DOHH2 (cell line): ENCODE results near the gene CTNNBL1.

Experiments used
- H3F3A ChIP-seq: fragments of 200-600 bp; sonication (generic), shearing (Covaris generic); 2 replicates; pipeline ENCODE4 v1.6.0; 2016; ENCODE audit warnings: antibody characterized with exemption, mild to moderate bottlenecking; ENCODE audit not compliant: control insufficient read depth, insufficient read depth
- H3K27ac ChIP-seq: fragments of 200-600 bp; sonication (generic); 2 replicates; pipeline ENCODE4 v1.5.1; 2014; ENCODE audit warnings: low read depth, mild to moderate bottlenecking, low read length, moderate library complexity
- H3K27me3 ChIP-seq: fragments of 200-600 bp; sonication (generic); 2 replicates; pipeline ENCODE4 v1.6.1; 2014; ENCODE audit warnings: mild to moderate bottlenecking, low read length, mixed read lengths; ENCODE audit not compliant: control insufficient read depth
- H3K36me3 ChIP-seq: fragments of 200-600 bp; sonication (generic); 2 replicates; pipeline ENCODE4 v1.6.1; 2014; ENCODE audit warnings: mild to moderate bottlenecking, low read length, moderate library complexity, mixed read lengths; ENCODE audit not compliant: control insufficient read depth
- H3K4me1 ChIP-seq: fragments of 200-600 bp; sonication (generic); 2 replicates; pipeline ENCODE4 v1.6.1; 2014; ENCODE audit warnings: mild to moderate bottlenecking, low read length, mixed read lengths; ENCODE audit not compliant: control insufficient read depth
- H3K4me2 ChIP-seq: fragments of 200-600 bp; sonication (generic); 2 replicates; pipeline ENCODE4 v1.6.0; 2014; ENCODE audit warnings: mild to moderate bottlenecking, low read length, moderate library complexity
- H3K4me3 ChIP-seq: fragments of 200-600 bp; sonication (generic); 2 replicates; pipeline ENCODE4 v1.5.1; 2014; ENCODE audit warnings: mild to moderate bottlenecking, low read length, mixed read lengths
- H3K79me2 ChIP-seq: fragments of 200-600 bp; sonication (generic); 2 replicates; pipeline ENCODE4 v1.6.1; 2014; ENCODE audit warnings: mild to moderate bottlenecking, low read length, mixed read lengths; ENCODE audit not compliant: control insufficient read depth
- H3K9me2 ChIP-seq: fragments of 200-600 bp; sonication (generic); replicated peaks from 2 replicates; pipeline ENCODE4 v1.6.1; 2014; ENCODE audit warnings: mild to moderate bottlenecking, low read length, mixed read lengths; ENCODE audit not compliant: control insufficient read depth
- H3K9me3 ChIP-seq: fragments of 200-600 bp; sonication (generic); 2 replicates; pipeline ENCODE4 v1.6.1; 2014; ENCODE audit warnings: antibody characterized with exemption, low read length, mixed read lengths; ENCODE audit not compliant: control insufficient read depth, insufficient read depth
- H4K20me1 ChIP-seq: fragments of 200-600 bp; sonication (generic); 2 replicates; pipeline ENCODE4 v1.6.0; 2014; ENCODE audit warnings: low read depth, mild to moderate bottlenecking, antibody characterized with exemption, low read length, moderate library complexity; ENCODE audit not compliant: control insufficient read depth, insufficient read depth
- EZH2phosphoT487 ChIP-seq: fragments of 200-600 bp; sonication (generic); IDR thresholded peaks from 2 replicates; pipeline ENCODE4 v1.6.1; 2017; ENCODE audit warnings: borderline replicate concordance, mild to moderate bottlenecking, antibody characterized with exemption, low read length, moderate library complexity, mixed read lengths
- TF ChIP-seq, protein P1 (sequence below): fragments of 200-600 bp; sonication (generic); IDR thresholded peaks from one replicate; pipeline ENCODE4 v1.5.1; 2014; ENCODE audit warnings: antibody characterized with exemption, mild to moderate bottlenecking, low read depth, low read length; ENCODE audit not compliant: poor library complexity, severe bottlenecking

Gene CTNNBL1

GRCh38 chr20:37725855-37726254 lies 32.0 kb downstream of the CTNNBL1 start:
- no peaks in the 10 kb centered on the region for H3K36me3 ChIP-seq
- H3K4me2 ChIP-seq: no peak overlapping the region
- no peaks in the 10 kb centered on the region for H3F3A ChIP-seq
- no peaks in the 10 kb centered on the region for H3K9me3 ChIP-seq
- no peaks in the 10 kb centered on the region for H3K27me3 ChIP-seq
- H3K4me1 ChIP-seq: 0 out of 2 replicates have a peak, but pooled peaks cover 3% of the 10 kb centered on the region
- no peak overlapping the region for H3K4me3 ChIP-seq
- TF ChIP-seq, protein P1, sequence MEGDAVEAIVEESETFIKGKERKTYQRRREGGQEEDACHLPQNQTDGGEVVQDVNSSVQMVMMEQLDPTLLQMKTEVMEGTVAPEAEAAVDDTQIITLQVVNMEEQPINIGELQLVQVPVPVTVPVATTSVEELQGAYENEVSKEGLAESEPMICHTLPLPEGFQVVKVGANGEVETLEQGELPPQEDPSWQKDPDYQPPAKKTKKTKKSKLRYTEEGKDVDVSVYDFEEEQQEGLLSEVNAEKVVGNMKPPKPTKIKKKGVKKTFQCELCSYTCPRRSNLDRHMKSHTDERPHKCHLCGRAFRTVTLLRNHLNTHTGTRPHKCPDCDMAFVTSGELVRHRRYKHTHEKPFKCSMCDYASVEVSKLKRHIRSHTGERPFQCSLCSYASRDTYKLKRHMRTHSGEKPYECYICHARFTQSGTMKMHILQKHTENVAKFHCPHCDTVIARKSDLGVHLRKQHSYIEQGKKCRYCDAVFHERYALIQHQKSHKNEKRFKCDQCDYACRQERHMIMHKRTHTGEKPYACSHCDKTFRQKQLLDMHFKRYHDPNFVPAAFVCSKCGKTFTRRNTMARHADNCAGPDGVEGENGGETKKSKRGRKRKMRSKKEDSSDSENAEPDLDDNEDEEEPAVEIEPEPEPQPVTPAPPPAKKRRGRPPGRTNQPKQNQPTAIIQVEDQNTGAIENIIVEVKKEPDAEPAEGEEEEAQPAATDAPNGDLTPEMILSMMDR: no peak
- TF ChIP-seq EZH2phosphoT487: no peak
- no peak overlapping the region for H3K27ac ChIP-seq
- H4K20me1 ChIP-seq: no peaks in the 10 kb centered on the region; the same call in 1 of the 2 replicates
- peaks cover 58% of the 10 kb centered on the region for H3K79me2 ChIP-seq
- no peaks in the 10 kb centered on the region for H3K9me2 ChIP-seq

GRCh38 chr20:37726321-37726720 lies 32.5 kb downstream of the CTNNBL1 start:
- Histone ChIP-seq H3K79me2 (peaks cover 54% of the 10 kb centered on the region), H3K9me3 (no peaks in the 10 kb centered on the region), H3F3A (no peaks in the 10 kb centered on the region), H3K27ac (no peak overlapping the region), H3K27me3 (no peaks in the 10 kb centered on the region), H3K36me3 (no peaks in the 10 kb centered on the region), H3K4me1 (0 out of 2 replicates have a peak, but pooled peaks cover 3% of the 10 kb centered on the region), H3K4me3 (no peak overlapping the region), H3K9me2 (no peaks in the 10 kb centered on the region), H4K20me1 (no peaks in the 10 kb centered on the region; the same call in 1 of the 2 replicates), H3K4me2 (no peak overlapping the region)
- TF ChIP-seq EZH2phosphoT487: no peak
- TF ChIP-seq, protein P1: no peak

GRCh38 chr20:37726971-37727956 lies 33.4 kb downstream of the CTNNBL1 start:
- no peaks in the 10 kb centered on the region for H3K9me3 ChIP-seq
- no peak overlapping the region for H3K4me2 ChIP-seq
- no peaks in the 10 kb centered on the region for H3F3A ChIP-seq
- no peaks in the 10 kb centered on the region for H3K27me3 ChIP-seq
- no peaks in the 10 kb centered on the region for H3K36me3 ChIP-seq
- 0 out of 2 replicates have a peak, but pooled peaks cover 3% of the 10 kb centered on the region for H3K4me1 ChIP-seq
- no peak overlapping the region for H3K4me3 ChIP-seq
- H3K9me2 ChIP-seq: no peaks in the 10 kb centered on the region
- peaks cover 47% of the 10 kb centered on the region for H3K79me2 ChIP-seq
- no peak for TF ChIP-seq EZH2phosphoT487
- TF ChIP-seq, protein P1: no peak
- no peak overlapping the region for H3K27ac ChIP-seq
- H4K20me1 ChIP-seq: no peaks in the 10 kb centered on the region; the same call in 1 of the 2 replicates
